ENCODE measurements around the gene TNFRSF17.
"Not testable (repeated sequence)": the region's sequence is repeated elsewhere in the genome, so short reads cannot be mapped to it uniquely, and the experiment has no call there.

DNA sequence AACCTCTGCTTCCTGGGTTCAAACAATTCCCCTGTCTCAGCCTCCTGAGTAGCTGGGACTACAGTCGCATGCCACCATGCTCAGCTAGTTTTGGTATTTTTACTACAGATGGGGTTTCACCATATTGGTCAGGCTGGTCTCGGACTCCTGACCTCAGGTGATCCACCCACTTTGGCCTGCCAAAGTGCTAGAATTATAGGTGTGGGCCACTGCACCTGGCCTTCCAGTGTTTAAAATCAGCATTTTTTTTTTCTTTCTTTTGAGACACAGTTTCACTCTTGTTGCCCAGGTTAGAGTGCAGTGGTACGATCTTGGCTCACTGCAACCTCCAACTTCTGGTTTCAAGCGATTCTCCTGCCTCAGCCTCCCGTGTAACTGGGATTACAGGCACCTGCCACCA, 5.3 kb downstream of the TNFRSF17 start:
- TF ChIP-seq, protein P1, sequence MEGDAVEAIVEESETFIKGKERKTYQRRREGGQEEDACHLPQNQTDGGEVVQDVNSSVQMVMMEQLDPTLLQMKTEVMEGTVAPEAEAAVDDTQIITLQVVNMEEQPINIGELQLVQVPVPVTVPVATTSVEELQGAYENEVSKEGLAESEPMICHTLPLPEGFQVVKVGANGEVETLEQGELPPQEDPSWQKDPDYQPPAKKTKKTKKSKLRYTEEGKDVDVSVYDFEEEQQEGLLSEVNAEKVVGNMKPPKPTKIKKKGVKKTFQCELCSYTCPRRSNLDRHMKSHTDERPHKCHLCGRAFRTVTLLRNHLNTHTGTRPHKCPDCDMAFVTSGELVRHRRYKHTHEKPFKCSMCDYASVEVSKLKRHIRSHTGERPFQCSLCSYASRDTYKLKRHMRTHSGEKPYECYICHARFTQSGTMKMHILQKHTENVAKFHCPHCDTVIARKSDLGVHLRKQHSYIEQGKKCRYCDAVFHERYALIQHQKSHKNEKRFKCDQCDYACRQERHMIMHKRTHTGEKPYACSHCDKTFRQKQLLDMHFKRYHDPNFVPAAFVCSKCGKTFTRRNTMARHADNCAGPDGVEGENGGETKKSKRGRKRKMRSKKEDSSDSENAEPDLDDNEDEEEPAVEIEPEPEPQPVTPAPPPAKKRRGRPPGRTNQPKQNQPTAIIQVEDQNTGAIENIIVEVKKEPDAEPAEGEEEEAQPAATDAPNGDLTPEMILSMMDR (conservative IDR thresholded peaks at IDR 0.05): not testable (repeated sequence)
- TF ChIP-seq ZFX (IDR thresholded peaks at IDR 0.05): not testable (repeated sequence)
